IPS-NIHi11 (cell line): ENCODE results near the gene CBFA2T3.
"Not testable (repeated sequence)": the region's sequence is repeated elsewhere in the genome, so short reads cannot be mapped to it uniquely, and the experiment has no call there.

Experiments used
- DNase-seq: peaks from one replicate; pipeline ENCODE4 v3.0.0; 2012; ENCODE audit warnings: mixed read lengths, low spot score

CBFA2T3 gene

DNA sequence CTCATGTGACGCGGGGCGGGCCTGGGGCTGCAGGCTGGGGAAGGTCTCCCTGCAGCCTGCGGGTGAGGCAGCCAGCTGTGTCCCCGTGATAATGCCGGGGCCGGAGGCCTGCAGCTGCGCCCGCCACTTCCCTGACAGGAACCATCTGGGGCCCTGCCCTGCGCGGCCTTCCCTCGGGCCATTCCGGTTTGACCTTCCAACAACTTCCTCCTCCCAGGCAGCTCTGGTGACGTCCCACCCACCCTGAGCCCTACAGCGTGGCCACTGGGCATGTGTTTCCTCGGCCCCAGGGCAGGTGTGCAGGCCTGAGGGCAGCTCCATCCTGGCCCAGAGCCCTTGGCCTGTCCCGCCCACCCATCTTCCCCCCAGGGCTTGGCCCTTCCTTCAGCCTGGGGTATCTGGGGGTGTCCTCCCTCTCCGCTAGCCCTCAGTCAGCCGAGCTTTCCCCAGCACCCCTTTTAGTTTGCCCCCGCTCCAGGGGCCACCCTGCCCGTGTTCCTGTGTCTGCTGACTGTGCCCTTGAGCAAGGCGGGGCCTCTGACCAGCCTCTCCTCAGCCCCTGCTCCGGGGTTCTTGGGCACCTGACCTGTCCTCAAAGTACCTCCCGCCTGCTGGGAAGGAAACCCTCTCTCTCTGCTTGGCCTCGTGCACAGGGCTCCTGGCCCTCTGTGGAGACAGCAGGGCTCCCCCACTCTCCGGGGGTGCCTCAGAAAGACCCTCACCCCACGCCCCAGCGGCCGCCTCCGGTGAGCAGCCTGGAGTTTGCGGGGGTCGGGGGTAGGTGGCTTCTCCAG lies at the start of gene CBFA2T3:
CBFA2T3 (minus strand) TSS at position 190 of the 794 bp plus-strand sequence. CDS start 400 bp downstream, outside the sequence.
- DNase-seq, result no peak

DNA sequence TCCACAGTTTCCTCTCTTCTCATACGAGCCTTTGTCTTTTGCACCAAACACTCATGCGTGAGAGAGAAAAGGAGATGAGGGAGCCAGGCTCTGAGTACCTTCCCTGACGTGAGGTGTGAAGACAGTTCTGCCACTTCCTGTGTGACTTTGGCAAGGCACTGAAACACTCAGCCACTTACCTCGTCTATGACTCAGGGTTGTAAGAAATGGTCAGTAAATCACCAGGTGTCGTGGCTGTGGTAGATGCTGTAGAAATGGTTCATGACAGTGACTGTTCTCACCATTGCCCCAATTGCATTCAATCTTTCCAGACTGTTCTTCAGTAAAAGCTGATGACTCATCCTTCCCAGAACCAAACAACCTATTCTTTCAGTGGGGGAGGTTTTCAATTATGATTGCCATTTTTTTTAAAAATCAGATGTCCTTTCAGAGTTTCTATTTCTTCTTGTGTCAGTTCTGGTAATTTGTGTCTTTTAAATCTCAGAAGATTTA lies 49.2 kb upstream of the CBFA2T3 start:
- no peak for DNase-seq

DNA sequence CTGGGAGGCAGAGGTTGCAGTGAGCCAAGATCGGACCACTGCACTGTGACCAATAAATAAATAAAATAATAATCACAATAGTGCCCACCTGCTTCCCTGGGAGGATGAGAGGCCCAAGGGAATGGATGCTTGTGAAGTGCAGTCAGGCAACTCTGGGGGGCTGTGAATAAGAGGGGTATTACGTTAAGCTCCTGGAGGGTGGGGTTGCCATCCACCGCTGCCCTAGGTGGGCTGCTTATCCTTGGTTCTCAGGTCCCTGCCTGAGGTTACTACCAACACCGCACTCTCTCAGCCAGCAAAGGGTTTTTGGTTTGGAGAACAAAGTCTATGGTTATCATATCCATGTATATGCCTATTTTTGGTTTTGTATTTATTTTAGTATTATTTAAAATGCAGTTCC lies 48.6 kb upstream of the CBFA2T3 start:
- DNase-seq, result no peak

DNA sequence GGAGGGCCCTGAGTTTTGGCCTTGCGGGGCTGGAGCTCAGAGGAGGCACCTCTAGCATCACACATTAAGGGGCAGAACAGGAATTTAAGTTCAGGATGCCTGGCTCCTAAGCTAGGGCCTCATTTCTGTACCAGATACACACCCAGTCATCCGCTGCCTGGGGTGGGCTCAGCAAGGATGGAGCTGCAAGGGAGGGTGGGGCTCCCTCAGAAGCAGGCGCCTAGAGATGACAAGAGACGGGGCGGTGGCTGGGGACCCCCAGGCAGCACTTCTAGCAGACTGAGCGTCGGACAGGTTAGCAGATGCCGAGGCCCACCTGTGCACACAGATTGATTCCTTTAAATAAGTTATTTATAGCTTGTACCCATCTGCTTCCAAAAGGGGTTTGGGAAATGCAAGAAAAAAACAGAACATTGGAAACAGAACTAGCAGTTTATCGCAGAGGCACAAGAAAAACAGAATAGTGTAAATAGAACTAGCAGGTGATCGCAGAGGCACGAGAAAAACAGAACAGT lies 47.6 kb upstream of the CBFA2T3 start:
- DNase-seq, result no peak

DNA sequence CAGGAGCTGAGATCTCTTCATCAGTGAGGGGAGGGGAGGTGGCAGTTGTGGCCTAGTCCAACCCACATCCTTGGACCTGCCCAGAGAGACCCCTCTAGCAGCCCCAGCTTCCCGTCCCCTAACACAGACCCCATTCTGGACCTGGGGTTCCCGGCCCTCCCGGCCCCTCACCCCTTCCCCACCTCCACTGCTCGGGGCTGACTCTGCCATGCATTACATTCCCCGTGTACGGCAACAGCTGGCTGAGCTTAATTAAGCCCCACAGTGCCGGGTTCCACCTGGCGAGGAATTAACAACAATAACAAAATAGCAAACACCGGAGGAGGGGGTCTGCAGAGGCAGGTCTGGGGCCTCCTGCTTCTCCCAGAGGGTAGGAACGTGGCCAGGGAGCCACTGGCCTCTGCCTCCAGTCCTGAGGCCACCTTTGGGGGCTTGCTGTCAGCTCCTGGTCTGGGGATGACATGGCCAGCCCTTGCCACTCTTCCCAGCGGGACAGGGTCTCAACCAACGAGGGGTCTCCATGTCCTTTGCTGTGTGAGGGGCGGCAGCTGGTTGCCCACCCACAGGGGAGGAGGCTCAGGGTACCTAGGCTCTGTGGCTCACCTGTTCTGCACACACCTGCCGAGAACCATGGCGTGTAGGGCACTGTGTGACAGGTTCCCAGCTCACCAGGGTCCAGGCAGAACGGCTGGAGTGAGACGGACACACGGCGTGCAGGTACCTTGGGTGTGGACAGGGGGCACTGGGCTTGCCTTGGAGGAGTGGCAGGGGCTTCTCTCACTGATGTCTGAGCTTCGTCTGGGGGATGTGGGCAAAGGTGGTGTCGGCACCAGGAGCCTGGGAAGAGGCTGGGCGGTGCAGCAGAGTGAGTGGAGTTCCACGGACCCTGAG lies 46.9 kb upstream of the CBFA2T3 start:
- DNase-seq, result no peak

DNA sequence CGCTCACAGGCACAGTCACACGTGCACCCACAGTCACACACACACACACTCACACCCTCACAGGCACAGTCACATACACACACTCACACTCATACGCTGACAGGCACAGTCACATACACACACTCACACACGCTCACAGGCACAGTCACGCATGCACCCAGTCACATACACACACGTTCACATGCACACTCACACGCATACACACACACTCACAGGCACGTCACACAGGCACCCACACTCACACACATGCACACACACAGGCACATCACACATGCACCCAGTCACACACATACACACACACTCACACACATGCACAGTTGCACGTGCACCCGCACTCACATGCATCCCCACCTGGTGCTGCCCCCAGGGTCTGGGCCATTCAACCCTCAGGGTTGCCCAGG lies 46.1 kb upstream of the CBFA2T3 start:
- DNase-seq, result no peak

DNA sequence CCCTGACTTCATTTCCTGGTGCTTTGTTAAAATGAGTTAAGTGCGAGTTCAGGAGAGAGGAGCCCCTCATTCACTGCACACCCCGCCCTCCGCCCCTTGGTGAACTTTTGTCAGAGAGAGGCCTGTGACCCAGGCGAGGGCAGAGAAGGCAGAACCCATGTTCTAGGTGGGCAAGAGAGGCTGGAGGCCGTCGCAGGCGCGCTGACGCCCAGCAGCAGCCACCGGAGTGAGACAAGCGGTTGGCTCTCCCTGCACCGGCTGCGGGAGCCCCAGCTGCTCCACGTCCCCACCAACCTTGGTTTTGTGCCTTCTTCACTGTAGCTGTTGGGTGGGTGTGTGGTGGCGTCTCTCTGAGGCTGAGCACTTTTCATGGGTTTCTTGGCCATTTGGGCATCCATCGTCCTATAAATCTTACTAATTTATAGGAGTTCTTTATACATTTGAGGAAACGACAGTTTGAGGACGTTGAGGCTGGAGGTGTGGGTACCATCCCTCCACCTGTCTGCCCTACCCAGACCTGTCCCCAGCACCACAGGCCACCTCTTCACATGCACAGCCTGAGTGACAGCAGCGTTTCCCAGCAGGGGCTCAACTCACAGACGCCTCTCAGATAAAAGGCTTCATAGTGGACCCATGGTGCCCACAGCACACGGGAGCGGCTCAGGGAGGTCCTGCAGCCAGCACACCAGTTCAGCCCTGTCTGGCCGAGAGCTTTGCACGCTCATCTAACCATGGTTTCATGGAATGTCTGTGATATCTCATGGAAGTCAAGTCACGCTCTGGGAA lies 45.2 kb upstream of the CBFA2T3 start:
- no peak for DNase-seq

DNA sequence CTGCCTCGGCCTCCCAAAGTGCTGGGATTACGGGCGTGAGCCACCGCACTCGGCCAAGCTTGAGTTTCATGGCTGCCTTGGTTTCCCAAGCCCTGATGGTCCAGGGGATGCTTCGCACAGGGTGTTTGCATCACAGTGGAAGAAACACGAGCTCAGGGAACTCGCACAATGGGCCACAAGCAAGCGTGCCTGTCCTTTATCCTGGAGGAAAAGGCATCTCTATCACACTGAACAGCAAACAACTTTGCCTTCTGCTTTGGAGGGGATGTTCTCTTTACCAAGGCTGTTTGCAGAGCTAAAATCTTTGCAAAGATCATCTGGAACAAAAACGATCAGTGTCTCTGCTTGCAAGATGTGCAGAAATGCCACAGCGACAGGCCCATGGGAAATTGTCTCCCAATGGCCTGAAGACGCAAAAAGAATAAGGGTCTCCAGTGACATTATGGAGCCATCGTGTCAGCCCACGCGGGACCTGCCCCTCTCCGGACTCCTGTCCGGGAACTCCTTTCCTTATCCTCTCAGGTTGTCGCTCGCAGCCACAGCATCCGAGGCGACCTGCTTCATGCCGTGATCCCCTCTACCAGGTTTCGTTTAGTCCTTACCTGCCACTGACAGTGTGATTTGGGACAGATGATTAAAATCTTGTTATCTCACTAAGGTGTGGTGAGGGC lies 44.1 kb upstream of the CBFA2T3 start:
- no peak for DNase-seq

DNA sequence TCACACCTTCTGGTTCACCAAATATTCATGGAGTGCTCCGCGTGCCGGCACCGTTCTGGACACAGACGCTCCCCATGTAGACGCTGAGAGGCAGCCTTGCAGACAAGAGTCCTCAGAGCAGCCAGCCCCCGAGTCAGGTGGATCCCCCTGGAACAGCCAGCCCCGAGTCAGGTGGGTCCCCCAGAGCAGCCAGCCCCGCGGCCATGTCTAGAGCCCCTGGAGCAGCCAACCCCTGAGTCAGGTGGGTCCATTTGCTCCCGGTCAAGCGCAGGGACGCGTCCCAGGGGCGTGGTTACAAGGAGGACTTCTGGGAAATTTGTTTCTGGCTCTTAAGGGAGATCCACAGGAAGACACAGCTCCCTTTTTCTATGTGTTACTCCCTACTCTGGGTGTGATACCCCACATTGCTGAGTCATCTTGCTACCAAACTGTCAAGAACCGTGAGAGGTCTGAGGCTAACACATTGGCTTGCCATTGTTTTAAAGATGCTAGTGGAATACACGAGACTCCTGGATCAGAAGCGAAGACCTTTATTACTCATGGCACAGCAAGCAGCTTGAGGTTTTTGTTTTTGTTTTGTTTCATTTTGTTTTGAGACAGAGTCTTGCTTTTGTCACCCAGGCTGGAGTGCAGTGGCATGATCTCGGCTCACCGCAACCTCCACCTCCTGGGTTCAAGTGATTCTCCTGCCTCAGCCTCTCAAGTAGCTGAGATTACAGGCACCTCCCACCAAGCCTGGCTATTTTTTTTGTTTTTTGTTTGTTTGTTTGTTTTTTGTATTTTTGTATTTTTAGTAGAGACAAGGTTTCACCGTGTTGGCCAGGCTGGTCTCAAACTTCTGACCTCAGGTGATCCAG lies 43.3 kb upstream of the CBFA2T3 start:
- no peak for DNase-seq

DNA sequence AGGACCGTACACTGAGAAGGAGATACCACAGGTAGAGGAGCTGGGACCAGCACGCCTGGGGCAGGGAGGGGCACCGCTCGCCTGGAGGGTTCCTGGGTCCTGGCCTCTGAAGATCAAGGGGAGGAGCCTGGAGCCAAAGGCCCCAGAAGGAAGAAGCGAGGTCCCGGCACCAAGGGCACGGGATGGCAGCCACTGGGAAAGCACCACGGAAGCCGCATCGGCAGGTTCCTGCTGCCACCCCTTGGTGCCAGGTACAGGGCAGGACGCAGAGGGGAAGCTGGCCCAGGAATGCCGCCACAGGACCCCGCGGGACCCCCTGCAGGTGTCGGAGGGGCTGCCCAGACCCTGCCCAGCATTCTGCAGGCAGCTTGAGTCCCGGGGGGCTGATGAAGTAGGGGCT lies 42.5 kb upstream of the CBFA2T3 start:
- DNase-seq, result no peak

DNA sequence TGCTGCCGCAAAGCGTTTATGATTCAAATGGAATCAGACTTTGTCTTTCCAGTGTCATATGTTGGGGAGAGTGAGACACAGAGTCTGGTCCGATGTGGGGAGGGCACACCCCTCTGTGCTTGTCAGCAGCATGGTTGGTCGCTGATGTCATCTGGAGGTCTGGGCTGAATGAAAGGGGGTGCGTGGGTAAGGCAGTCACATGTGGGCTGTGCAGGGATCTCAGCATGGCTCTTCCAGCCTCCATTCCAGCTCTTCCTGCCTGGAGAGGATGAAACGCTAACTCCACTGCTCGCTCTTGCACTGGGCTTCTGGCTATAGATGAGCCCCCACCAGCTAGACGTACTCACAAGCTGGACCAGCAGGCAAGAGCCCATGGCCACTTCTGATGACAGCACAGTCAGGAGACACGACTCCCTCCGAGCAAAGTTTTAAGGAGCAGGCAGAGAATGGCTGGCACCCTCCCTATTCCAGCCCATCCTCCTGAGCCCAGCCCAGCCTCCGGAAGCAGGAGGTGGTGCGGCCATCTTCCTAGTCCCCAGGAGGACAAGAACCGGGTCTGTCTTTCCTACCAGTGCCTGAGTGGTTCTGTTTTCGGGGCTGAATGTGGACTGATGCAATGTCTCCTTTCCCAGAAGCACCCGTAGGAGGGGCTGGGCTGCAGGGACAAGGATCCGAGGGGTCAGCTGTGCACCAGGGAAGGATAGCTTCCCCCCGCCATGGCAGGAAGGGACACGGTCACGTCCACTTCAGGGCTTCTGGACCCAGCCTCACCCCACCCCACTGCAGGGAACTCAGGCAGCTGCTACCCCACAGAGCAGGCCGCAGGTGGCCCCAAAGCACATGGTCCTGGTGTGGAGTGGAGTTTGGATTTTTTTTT lies 41.5 kb upstream of the CBFA2T3 start:
- DNase-seq, result no peak

DNA sequence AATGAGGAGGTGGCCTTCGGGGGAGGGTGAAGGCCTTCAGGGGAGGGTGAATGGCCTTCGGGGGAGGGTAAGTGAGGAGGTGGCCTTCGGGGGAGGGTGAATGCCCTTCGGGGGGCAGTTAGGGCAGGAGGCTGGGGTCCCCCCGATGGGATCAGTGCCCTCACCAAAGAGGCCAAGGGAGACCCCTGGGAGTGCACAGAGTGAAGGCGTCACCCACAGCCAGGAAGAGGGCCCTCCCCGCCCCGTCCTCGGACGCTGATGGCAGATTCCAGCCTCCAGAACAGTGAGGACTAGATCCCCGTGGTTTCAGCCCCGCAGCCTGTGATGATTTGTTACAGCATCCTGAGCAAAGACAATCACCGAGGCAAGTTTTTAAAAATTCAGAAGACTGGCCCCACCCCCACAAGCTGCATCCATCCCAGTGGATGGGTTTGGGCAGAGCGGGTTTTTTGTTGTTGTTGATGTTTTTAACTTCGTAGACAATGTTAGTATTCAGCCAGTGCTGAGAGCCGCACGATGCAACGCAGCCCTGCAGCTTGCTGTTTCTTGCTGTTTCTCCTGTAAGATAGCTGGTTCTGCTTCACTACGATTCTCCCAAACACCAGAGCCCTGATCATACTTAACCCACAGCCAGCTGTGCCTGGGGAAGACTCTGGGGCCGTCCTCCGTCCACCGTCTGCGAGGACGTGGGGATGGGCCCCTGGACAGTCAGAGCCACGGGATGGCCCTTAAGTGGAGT lies 40.7 kb upstream of the CBFA2T3 start:
- no peak for DNase-seq

DNA sequence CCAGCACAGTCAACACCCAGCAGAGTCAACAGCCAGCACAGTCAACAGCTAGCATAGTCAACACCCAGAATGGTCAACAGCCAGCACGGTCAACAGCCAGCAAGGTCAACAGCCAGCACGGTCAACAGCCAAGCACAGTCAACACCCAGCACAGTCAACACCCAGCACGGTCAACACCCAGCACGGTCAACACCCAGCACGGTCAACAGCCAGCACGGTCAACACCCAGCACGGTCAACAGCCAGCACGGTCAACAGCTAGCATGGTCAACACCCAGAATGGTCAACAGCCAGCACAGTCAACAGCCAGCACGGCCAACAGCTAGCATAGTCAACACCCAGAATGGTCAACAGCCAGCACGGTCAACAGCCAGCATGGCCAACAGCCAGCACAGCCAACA lies 39.6 kb upstream of the CBFA2T3 start:
- not testable (repeated sequence) for DNase-seq

DNA sequence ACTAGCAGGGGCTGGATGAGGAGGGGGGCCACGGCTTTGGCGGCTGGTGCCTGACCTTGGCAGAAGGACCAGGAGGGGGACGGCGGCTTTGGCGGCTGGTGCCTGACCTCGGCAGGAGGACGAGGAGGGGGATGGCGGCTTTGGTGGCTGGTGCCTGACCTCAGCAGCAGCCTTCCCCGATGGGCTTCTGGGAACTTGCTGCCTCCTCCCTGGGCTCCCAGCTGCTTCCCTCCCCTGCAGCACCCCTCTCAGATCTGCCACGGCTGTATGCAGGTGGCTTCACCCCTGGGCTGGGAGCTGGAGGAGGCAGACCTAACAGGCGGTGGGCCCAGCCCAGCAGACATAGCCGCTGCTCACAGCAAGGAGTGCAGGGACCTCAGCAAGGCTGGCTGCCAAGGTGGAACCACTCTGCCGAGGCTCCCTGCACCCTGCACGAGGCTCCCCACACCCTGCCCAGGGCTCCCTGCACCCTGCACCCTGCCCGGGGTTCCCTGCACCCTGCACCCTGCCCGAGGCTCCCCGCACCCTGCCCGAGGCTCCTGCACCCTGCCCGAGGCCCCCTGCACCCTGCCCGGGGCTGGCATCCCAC lies 38.4 kb upstream of the CBFA2T3 start:
- no peak for DNase-seq

DNA sequence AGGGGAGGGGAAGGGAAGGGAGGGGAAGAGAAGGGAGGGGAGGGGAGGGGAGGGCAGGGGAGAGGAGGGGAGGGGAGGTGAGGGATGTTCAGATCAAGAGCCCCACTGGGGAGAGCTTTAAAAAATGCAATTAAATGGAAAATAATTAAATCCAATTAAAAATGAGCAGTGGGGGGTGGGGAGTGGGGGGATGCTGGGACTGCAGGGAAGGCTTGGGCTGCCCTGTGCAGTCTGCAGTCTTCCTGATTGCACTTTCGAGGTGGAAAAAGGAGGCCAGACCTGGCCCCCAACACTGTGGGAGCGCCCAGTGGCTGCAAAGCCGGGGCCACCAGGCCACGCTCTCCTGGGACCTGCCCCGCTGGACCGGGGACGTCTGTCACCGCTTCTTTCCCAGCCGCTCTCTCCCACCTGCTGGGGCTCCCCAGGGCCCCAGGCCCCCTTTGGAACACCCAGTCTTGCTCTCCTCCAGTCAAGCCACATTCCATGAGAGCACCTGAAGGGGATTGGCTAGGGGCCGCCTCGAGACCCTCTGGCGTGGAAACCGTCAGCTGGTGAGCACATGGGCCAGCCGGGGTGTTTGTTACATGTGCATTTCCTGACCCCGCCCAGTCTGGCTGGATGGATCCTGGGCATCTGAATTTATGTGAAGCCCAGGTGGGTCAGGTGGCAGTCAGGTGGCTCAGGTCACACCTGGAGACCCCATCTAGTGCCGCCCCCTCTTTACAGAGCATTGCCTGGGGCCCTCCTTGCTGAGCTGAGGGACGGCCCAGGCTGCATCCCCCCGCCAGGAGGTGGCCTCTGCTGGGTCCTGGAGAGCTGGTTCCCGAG lies 37.6 kb upstream of the CBFA2T3 start:
- DNase-seq, result no peak

DNA sequence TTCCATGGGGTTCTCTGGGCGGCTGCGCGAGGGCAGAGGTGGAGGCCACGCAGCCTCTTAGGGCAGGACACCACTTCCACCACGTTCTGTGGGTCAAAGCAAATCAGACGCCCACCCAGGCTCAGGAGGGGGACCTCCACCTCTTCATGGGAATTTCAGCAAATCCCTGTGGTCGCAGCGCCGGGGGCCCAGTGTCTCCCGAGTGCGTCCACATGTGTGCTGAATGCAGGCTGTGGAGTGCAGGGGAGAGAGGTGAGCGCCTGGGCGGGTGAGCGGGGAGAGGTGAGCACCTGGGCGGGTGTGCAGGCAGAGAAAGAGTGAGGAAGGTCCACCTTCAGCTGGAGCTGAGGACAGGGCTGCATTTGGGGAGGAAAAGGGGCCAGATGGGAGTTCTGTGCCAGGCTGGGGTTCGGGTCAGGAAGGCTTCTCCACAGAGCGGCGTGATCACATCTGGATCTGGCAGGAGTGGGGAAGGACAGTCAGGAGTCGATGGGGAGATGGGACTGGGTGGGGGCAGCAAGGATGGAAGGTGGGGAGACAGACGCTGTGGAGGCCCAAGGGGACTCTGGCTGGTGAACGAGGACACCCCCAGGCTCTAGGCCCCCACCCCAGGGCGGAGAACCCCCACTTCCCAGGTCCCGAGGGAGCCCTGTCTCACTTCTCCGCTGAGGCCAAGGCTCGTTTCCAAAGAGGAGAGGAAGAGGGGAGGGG lies 36.8 kb upstream of the CBFA2T3 start:
- DNase-seq, result no peak

DNA sequence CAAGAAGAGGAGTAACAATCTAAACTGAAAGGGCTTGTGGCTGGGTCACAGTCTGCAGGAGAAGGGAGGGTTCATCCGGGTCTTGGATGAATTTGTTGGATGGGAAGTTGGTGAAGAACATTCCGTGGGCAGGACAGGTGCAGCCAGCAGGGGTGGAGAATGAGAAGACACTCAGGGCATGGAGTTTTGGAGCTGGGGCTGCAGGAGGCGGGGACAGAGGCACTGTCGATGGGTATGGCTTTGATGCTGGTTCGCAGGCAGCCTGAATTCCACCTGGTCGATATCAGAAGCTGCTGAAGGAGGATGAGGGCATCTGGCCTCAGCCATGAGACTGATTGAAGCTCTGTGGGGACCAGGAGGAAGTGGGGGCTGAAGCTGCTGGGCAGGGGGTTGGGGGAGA lies 36.1 kb upstream of the CBFA2T3 start:
- DNase-seq, result no peak
